GM10248 (cell line): ENCODE data around the gene PLEKHG1.

Source experiments
- CTCF ChIA-PET: fragments of 300-600 bp; sonication (Branson Sonifier 250); formaldehyde crosslinking; extraction: SDS; loops from one replicate; lab custom pipeline; 2021; ENCODE audit warnings: antibody characterized with exemption; lab: Yijun Ruan, JAX
- POLR2A ChIA-PET: fragments of 350-650 bp; sonication (Branson Sonifier 250); formaldehyde crosslinking; extraction: SDS; loops from one replicate; lab custom pipeline; 2020; ENCODE audit warnings: antibody characterized with exemption; lab: Yijun Ruan, JAX
- DNase-seq: peaks from one replicate; pipeline ENCODE4 v3.0.0; 2012; ENCODE audit errors: extremely low spot score
- CTCF ChIP-seq: IDR thresholded peaks from 2 replicates; pipeline ENCODE4 v1.5.1; 2012; ENCODE audit warnings: mild to moderate bottlenecking, low read depth; ENCODE audit errors: extremely low read depth, missing control alignments, control extremely low read depth

The PLEKHG1 gene

GRCh38 chr6:150575836-150576235 is 23.8 kb upstream of the PLEKHG1 start:
- POLR2A ChIA-PET = no interaction called here

GRCh38 chr6:150576651-150577226 is 22.9 kb upstream of the PLEKHG1 start:
- ChIA-PET POLR2A (no interaction called here), CTCF (no interaction called here)

More at GRCh38 chr6:150575836-150576235, 23.8 kb upstream of the PLEKHG1 start:
- CTCF ChIA-PET = no interaction called here
- DNase-seq = no peak
- no peak for TF ChIP-seq CTCF

GRCh38 chr6:150579611-150580010 is 20.1 kb upstream of the PLEKHG1 start:
- CTCF ChIA-PET = no interaction called here
- DNase-seq = no peak
- POLR2A ChIA-PET = interaction anchor here (0.6 kb wide), 1 partner anchor 446 kb away, joined by 3 read pairs; no protein-coding TSS in a partner anchor
- no peak for TF ChIP-seq CTCF

More at GRCh38 chr6:150576651-150577226, 22.9 kb upstream of the PLEKHG1 start:
- no peak for TF ChIP-seq CTCF
- no peak for DNase-seq

GRCh38 chr6:150580489-150580888 is 19.2 kb upstream of the PLEKHG1 start:
- no peak for TF ChIP-seq CTCF
- ChIA-PET POLR2A (interaction anchor here (0.6 kb wide), 1 partner anchor 447 kb away, joined by 3 read pairs; no protein-coding TSS in a partner anchor), CTCF (interaction anchor here (1.1 kb wide), 1 partner anchor 237 kb away, joined by 3 read pairs; no protein-coding TSS in a partner anchor)
- DNase-seq = no peak

GRCh38 chr6:150584065-150584464 is 15.6 kb upstream of the PLEKHG1 start:
- ChIA-PET CTCF (interaction anchor here (1.2 to 1.4 kb wide), 2 partner anchors 14 to 15 kb away, joined by 3 to 6 read pairs; partner anchors contain the start of gene PLEKHG1), POLR2A (no interaction called here)
- no peak for TF ChIP-seq CTCF
- DNase-seq = no peak

- DNase-seq = no peak
- POLR2A ChIA-PET = no interaction called here
- CTCF ChIA-PET = interaction anchor here (1.2 to 1.4 kb wide), 2 partner anchors 14 to 15 kb away, joined by 3 to 6 read pairs; partner anchors contain the start of gene PLEKHG1
- no peak for TF ChIP-seq CTCF
These were observed 15.1 kb upstream of the PLEKHG1 start for GRCh38 chr6:150584596-150584995.
